Thymus (tissue), 11 donors: ENCODE results near the gene ATP2B3. TPM values are rescaled to one million over a fixed set of nuclear protein-coding genes. Genes with fewer than 3 reads are reported as not detected.

ENCODE experiments used
- DNase-seq, 9 donors: peaks; one replicate each; pipeline ENCODE4 v3.0.0-alpha.2; 2013; ENCODE audit warnings: low spot score in 9 of 9, low read depth in 6 of 9, missing footprints in 1 of 9
- H3K27ac ChIP-seq, 2 donors: one replicate each; pipeline ENCODE4 v1.5.1; 2013; ENCODE audit warnings: control low read depth in 1 of 2, low read depth in 1 of 2, low read length in 1 of 2, mild to moderate bottlenecking in 1 of 2, moderate library complexity in 1 of 2
- H3K27me3 ChIP-seq, 2 donors: one replicate each; pipeline ENCODE4 v1.5.1; 2013; ENCODE audit warnings: low read length in 1 of 2; ENCODE audit not compliant: control insufficient read depth in 2 of 2, insufficient read depth in 1 of 2
- H3K36me3 ChIP-seq, 2 donors: one replicate each; pipeline ENCODE4 v1.5.1; 2013; ENCODE audit warnings: low read length in 1 of 2, mild to moderate bottlenecking in 1 of 2, moderate library complexity in 1 of 2; ENCODE audit not compliant: control insufficient read depth in 2 of 2, insufficient read depth in 2 of 2
- H3K4me1 ChIP-seq, 2 donors: one replicate each; pipeline ENCODE4 v1.5.1; 2013; ENCODE audit warnings: low read length in 2 of 2; ENCODE audit not compliant: control insufficient read depth in 2 of 2, insufficient read depth in 2 of 2
- H3K4me3 ChIP-seq, 2 donors: one replicate each; pipeline ENCODE4 v1.5.1; 2013; ENCODE audit warnings: low read length in 2 of 2, control low read depth in 1 of 2, mild to moderate bottlenecking in 1 of 2
- H3K9me3 ChIP-seq, 2 donors: one replicate each; pipeline ENCODE4 v1.5.1; 2013; ENCODE audit warnings: low read length in 1 of 2, mild to moderate bottlenecking in 1 of 2; ENCODE audit not compliant: control insufficient read depth in 2 of 2, insufficient read depth in 1 of 2
- WGBS: extraction: QIAGEN DNeasy Blood & Tissue Kit; methylation state at CpG from one replicate; pipeline ENCODE4 v1.1.7; 2013; 5-methylcytosine and 5-hydroxymethylcytosine counted together
- polyA plus RNA-seq: library from polyadenylated mRNA; stranded (reverse); fragments of 200-250 nt; gene quantifications from one replicate; pipeline ENCODE4 v1.2.3, GENCODE V29; 2013
- total RNA-seq: library from RNA; stranded (reverse); fragments of 120-200 nt; gene quantifications from one replicate; pipeline ENCODE4 v1.2.4, GENCODE V29; 2013
- donor health status: healthy.

The ATP2B3 gene
- total and polyA plus RNA-seq, 2 donors: 0.02 to 0.09 TPM

DNA sequence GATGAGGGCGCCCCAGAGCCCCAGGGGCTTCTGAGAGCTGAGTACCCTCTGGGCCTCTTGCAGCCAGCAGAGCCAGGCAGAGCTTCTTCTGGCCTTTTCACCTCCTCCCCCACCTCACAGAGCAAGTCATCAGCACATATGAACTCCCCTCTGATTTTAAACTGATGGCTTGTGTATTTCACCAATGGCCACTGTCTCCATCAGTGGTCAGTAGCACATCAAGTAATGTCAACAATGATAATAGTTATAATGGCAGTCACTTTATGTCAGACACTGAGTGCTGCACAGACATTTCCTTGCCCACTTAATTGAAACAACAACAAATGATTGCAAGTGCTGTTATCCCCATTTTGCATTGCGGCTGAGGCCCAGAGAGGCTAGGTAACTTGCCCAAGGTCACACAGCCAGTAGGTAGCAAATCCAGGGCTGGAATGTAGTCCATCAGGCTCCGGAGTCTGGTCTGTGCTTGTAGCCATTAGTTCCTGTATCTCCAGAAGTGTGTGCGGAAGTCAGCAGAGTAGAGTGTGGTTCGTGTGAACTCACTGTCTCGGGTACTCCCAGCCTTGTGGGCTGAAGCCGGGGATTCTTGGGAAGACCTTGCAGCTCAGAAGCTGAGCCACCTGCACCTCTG, 3.0 kb downstream of the ATP2B3 start:
- no peak for DNase-seq
- H3K27ac ChIP-seq: no peak overlapping the region
- no peaks in the 10 kb centered on the region for H3K36me3 ChIP-seq
- no peak overlapping the region for H3K4me3 ChIP-seq
- H3K27me3 ChIP-seq: peaks cover 22 to 73% of the 10 kb centered on the region in 2 donors
- 85% methylated on average over 7 of the region's 7 CpGs for WGBS
- H3K4me1 ChIP-seq: peaks cover 0 to 10% of the 10 kb centered on the region in 2 donors
- no peaks in the 10 kb centered on the region for H3K9me3 ChIP-seq

DNA sequence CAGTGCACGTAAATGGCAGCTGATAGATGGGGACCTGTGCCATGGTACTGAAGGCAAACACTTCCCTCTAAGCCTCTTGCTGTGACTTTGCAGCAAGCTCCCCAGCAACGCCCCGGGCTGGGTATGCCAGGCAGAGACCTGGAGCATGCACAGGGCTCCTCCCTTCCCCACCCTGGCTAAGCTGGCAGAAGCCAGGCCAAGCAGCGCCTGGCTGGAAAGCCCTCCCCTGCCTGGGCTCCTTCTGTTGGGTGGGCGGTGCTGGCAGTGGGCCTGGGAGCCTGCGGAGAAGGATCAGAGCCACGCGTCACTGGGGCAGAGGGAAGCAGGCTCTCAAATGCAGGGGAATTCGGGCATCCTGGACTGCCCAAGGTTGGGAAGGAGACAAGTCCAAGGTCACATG, 3.6 kb downstream of the ATP2B3 start:
- Histone ChIP-seq H3K9me3 (no peaks in the 10 kb centered on the region), H3K4me3 (no peak overlapping the region), H3K27me3 (peaks cover 20 to 72% of the 10 kb centered on the region in 2 donors), H3K27ac (no peak overlapping the region), H3K4me1 (peaks cover 0 to 10% of the 10 kb centered on the region in 2 donors), H3K36me3 (no peaks in the 10 kb centered on the region)
- WGBS: 80% methylated on average over 9 of the region's 9 CpGs
- DNase-seq: no peak

DNA sequence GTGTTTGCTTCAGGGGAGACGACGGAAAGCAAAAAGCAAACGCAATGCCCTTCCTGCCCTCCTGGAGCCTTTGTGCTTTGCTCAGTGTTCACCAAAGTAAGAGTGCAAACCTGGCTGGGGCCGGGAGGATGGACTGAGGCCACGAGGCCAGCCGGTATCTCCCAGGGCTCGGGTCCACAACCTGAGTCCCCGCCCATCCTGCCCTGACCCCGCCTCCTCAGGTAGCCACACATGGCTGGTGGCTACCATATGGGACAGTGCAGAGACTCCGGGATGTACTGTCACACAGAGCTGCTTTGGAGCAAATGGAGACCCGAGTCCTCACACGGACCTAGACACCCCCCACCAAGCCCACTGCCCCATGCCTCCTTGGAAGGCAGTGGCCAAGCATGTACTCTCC, 4.8 kb downstream of the ATP2B3 start:
- no peak for DNase-seq

DNA sequence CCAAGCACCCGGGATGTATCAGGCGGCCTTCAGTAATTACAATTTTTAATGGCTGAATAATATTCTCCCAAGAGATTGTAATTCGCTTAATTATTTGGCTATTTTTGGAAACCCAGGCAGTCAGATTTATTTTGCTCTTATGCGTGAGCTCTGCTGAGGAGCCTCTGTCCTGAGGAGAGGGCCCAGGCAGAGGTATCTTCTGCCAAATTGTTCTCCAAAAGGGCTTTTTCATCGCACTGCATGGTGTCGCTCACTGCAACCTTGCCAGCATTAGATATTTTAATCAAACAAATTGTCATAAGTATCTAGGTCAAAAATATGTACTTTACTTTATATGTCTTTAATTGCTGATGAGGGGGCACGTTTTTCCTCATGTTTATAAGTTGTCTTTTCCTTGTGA, 5.8 kb downstream of the ATP2B3 start:
- 94% methylated on average over 7 of the region's 7 CpGs for WGBS
- peaks cover 0 to 10% of the 10 kb centered on the region in 2 donors for H3K4me1 ChIP-seq
- peaks cover 2 to 78% of the 10 kb centered on the region in 2 donors for H3K27me3 ChIP-seq

More for the DNA sequence above, 4.8 kb downstream of the ATP2B3 start:
- H3K36me3 ChIP-seq: no peaks in the 10 kb centered on the region
- WGBS: 54% methylated on average over 12 of the region's 12 CpGs
- no peaks in the 10 kb centered on the region for H3K9me3 ChIP-seq
- peaks cover 0 to 10% of the 10 kb centered on the region in 2 donors for H3K4me1 ChIP-seq
- H3K27ac ChIP-seq: no peak overlapping the region
- peaks cover 12 to 72% of the 10 kb centered on the region in 2 donors for H3K27me3 ChIP-seq
- no peak overlapping the region for H3K4me3 ChIP-seq

DNA sequence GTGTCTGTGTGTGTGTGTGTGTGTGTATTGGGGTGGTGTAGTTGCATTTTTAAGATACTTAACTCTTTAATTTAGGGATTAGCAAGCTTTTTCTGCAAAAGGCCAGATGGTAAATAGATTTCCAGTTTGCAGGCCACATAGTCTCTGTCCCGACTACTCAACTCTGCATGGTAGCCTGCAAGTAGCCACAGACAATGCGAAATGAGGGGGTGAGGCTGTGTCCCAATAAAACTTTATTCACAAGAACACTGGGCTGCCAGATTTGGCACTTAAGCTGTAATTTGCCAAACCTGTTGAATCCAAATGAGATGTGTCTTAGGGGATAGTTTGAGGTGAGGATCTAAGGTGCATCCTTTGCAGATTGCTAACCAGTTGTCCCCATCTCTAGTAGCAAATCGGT, 6.8 kb downstream of the ATP2B3 start:
- peaks cover 0 to 69% of the 10 kb centered on the region in 2 donors for H3K27me3 ChIP-seq

More for the DNA sequence above, 5.8 kb downstream of the ATP2B3 start:
- Histone ChIP-seq H3K9me3 (no peaks in the 10 kb centered on the region), H3K27ac (no peak overlapping the region), H3K4me3 (no peak overlapping the region), H3K36me3 (no peaks in the 10 kb centered on the region)
- no peak for DNase-seq

DNA sequence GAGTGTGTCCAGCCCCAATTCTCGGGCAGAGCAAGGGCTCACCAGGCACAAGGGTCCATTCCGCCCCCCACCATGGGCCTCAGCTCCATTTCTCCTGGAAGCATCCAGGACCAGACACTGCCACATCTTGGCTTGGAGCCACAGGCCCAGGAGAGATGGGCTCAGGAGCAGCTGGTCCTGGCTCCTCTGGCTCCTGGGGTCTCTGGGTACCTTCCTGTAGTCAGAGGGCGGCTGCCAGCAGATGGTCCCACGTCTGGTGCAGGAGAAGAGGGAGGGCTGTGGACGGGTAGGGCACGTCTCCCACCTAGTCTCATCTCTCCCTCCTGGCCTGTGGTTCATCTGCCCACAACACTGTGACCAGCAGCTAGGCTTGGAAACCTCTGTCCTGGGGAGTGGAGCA, 8.0 kb downstream of the ATP2B3 start:
- no peak overlapping the region for H3K27ac ChIP-seq
- H3K27me3 ChIP-seq: peaks cover 0 to 61% of the 10 kb centered on the region in 2 donors
- no peak for DNase-seq
- H3K4me1 ChIP-seq: no peaks in the 10 kb centered on the region
- H3K36me3 ChIP-seq: no peaks in the 10 kb centered on the region
- H3K4me3 ChIP-seq: no peak overlapping the region
- 92% methylated on average over 6 of the region's 6 CpGs for WGBS
- no peaks in the 10 kb centered on the region for H3K9me3 ChIP-seq

More for the DNA sequence above, 6.8 kb downstream of the ATP2B3 start:
- Histone ChIP-seq H3K36me3 (no peaks in the 10 kb centered on the region), H3K27ac (no peak overlapping the region), H3K9me3 (no peaks in the 10 kb centered on the region), H3K4me3 (no peak overlapping the region), H3K4me1 (peaks cover 0 to 4% of the 10 kb centered on the region in 2 donors)
- DNase-seq: no peak
- 94% methylated on average over 3 of the region's 3 CpGs for WGBS

DNA sequence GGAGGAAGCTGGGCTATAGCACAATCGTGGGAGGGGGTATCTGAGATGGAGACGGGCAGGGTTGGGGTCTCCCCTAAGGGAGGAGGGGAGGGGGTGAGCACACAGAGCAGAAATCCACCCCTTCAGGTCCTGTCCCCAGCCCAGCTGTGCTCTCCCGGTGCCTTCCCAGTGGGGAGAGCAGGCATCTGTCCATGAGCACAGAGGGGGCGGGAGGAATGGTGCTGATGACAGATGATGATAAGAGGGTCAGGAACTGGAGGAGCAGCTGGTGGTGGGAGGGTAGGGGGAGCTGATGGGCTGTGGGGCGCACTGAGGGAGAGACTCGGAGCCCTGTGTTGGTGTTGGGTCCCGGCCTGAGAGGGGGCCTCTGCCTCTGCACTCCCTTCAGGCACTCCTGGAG, 8.6 kb downstream of the ATP2B3 start:
- Histone ChIP-seq H3K4me3 (no peak overlapping the region), H3K36me3 (no peaks in the 10 kb centered on the region), H3K9me3 (no peaks in the 10 kb centered on the region), H3K27me3 (peaks cover 0 to 55% of the 10 kb centered on the region in 2 donors), H3K27ac (no peak overlapping the region), H3K4me1 (no peaks in the 10 kb centered on the region)
- 79% methylated on average over 7 of the region's 7 CpGs for WGBS
- no peak for DNase-seq

DNA sequence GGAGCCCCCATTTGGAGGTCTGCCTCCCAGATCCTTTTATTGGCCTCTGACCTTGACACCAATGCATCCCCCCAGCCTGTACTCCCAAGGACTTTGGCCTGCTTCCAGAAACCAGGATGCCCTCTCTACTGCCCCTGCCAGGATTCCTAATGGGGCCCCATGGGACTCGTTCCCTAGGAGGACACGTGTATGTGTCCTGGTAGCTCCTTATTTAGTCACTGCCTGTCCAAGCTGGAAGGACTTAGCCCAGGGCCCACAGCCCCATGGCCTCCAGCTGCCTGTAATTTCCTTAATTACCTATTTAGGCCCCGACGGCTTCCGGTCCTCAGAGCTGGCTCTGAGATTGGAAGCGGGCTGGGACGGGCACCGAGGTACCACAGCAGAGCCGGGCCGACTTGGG, 9.4 kb downstream of the ATP2B3 start:
- no peak overlapping the region for H3K27ac ChIP-seq
- H3K4me1 ChIP-seq: no peaks in the 10 kb centered on the region
- no peaks in the 10 kb centered on the region for H3K36me3 ChIP-seq
- H3K4me3 ChIP-seq: no peak overlapping the region
- DNase-seq: no peak
- no peaks in the 10 kb centered on the region for H3K9me3 ChIP-seq
- H3K27me3 ChIP-seq: peaks cover 0 to 48% of the 10 kb centered on the region in 2 donors
- 67% methylated on average over 10 of the region's 10 CpGs for WGBS

DNA sequence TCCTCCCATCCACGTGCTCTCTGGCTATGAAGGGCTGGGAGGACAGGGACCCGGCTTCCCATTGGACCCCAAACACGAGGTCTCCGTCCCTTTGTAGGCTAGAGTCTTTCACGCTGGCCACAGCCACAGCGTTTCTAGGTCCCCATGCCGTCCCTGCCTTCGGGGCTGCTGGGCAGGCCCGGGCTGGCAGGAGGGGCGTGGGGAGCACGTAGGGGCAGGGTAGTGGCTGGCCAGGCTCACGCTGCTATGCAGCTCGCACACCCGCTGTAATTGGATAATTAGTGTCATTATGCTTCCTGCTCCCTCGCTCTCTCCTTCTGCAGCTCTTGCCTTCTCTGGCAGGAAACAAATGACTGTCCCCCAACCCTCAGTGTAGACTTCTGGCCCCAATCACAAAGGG, 9.8 kb downstream of the ATP2B3 start:
- Histone ChIP-seq H3K27ac (no peak overlapping the region), H3K4me1 (no peaks in the 10 kb centered on the region), H3K27me3 (peaks cover 0 to 43% of the 10 kb centered on the region in 2 donors), H3K36me3 (no peaks in the 10 kb centered on the region), H3K4me3 (no peak overlapping the region), H3K9me3 (no peaks in the 10 kb centered on the region)
- DNase-seq: no peak
- WGBS: 80% methylated on average over 15 of the region's 15 CpGs
